ENCODE results near the gene HSD11B1L.

- TF ChIP-seq EP300 (IDR thresholded peaks at IDR 0.05) (no peak), CTCF (IDR thresholded peaks at IDR 0.05) (no peak)
These were observed 4.6 kb upstream of the HSD11B1L start for GRCh38 chr19:5676105-5676771.

Data from tibial nerve (tissue), 4 donors.